GM12878 (cell line): ENCODE measurements around the gene RTEL1.

ENCODE experiments used
- CBFB ChIP-seq: IDR thresholded peaks from 2 replicates; pipeline ENCODE4 v1.6.1; 2016; ENCODE audit warnings: antibody characterized with exemption, low read depth
- CTCF ChIP-seq, 3 experiments: IDR thresholded peaks in 2 of 3; conservative IDR thresholded peaks in 1 of 3; 2 replicates each; pipeline ENCODE4 v1.5.1; 2011; ENCODE audit warnings: low read depth in 3 of 3, low read length in 3 of 3, mild to moderate bottlenecking in 3 of 3, control low read depth in 2 of 3, moderate library complexity in 2 of 3, inconsistent platforms in 1 of 3, mixed read lengths in 1 of 3; ENCODE audit not compliant: control insufficient read depth in 2 of 3, insufficient read depth in 1 of 3; ENCODE audit errors: extremely low read depth in 1 of 3
- EZH2 ChIP-seq: IDR thresholded peaks from 2 replicates; pipeline ENCODE4 v1.6.1; 2012; ENCODE audit warnings: low read depth, mild to moderate bottlenecking, control low read depth, inconsistent platforms, low read length, borderline replicate concordance; ENCODE audit not compliant: control insufficient read depth
- POLR2A ChIP-seq: IDR thresholded peaks from 2 replicates; pipeline ENCODE4 v1.6.1; 2011; ENCODE audit warnings: low read depth, mild to moderate bottlenecking, low read length
- SIN3A ChIP-seq: IDR thresholded peaks from 2 replicates; pipeline ENCODE4 v1.6.1; 2012; ENCODE audit warnings: low read depth, low read length, improper control_type of control experiment
- SMC3 ChIP-seq: IDR thresholded peaks from 2 replicates; pipeline ENCODE4 v1.6.1; 2011; ENCODE audit warnings: low read length, improper control_type of control experiment, borderline replicate concordance
- TCF12 ChIP-seq: IDR thresholded peaks from 2 replicates; pipeline ENCODE4 v1.6.1; 2011; ENCODE audit warnings: low read depth, mild to moderate bottlenecking, low read length

DNA sequence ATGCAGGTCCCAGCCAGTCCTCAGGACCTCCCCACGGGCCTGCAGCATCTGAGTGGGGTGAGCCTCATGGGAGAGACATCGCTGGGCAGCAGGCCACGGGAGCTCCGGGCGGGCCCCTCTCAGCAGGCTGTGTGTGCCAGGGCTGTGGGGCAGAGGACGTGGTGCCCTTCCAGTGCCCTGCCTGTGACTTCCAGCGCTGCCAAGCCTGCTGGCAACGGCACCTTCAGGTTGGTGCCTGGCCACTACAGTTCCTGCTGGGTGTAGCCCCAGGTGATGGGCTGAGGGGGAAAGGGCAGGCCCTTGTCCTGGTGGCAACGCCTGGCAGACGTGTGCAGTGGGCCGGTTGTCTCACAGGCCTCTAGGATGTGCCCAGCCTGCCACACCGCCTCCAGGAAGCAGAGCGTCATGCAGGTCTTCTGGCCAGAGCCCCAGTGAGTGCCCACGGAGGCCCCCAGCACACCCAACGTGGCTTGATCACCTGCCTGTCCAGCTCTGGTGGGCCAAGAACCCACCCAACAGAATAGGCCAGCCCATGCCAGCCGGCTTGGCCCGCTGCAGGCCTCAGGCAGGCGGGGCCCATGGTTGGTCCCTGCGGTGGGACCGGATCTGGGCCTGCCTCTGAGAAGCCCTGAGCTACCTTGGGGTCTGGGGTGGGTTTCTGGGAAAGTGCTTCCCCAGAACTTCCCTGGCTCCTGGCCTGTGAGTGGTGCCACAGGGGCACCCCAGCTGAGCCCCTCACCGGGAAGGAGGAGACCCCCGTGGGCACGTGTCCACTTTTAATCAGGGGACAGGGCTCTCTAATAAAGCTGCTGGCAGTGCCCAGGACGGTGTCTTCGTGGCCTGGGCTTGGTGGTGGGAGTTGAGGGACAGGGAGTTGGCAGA, 37.6 kb downstream of the RTEL1 start:
- TF ChIP-seq CBFB (no peak), TCF12 (no peak), POLR2A (peak; percentile 68), CTCF (IDR thresholded peaks at IDR 0.05 in 2 of 3, conservative IDR thresholded peaks at IDR 0.05 in 1 of 3; ENCODE audit: control insufficient read depth in 2 of 3, extremely low read depth in 1 of 3, insufficient read depth in 1 of 3, low read depth in 3 of 3, low read length in 3 of 3) (no peak), SMC3 (no peak), EZH2 (no peak), SIN3A (no peak)
